Colonic mucosa (tissue), 4 donors: ENCODE measurements around the gene NFKBIE. TPM values are rescaled to one million over a fixed set of nuclear protein-coding genes. Genes with fewer than 3 reads are reported as not detected.
"Not testable (repeated sequence)": the region's sequence is repeated elsewhere in the genome, so short reads cannot be mapped to it uniquely, and the experiment has no call there.

Source experiments
- DNase-seq: peaks from one replicate; pipeline ENCODE4 v3.0.0-alpha.2; 2020
- H3K27ac ChIP-seq: fragments of 200-600 bp; one replicate; pipeline ENCODE4 v1.8.0; 2021
- H3K27me3 ChIP-seq: fragments of 200-600 bp; one replicate; pipeline ENCODE4 v1.8.0; 2021
- H3K36me3 ChIP-seq: fragments of 200-600 bp; one replicate; pipeline ENCODE4 v1.8.0; 2021
- H3K4me1 ChIP-seq: fragments of 200-600 bp; one replicate; pipeline ENCODE4 v1.8.0; 2021; ENCODE audit warnings: mild to moderate bottlenecking
- H3K4me3 ChIP-seq: fragments of 200-600 bp; one replicate; pipeline ENCODE4 v1.8.0; 2021
- H3K9ac ChIP-seq, 2 donors: one replicate each; pipeline ENCODE4 v1.7.0; 2013; ENCODE audit warnings: control low read depth in 2 of 2, low read depth in 2 of 2, low read length in 2 of 2
- H3K9me3 ChIP-seq: fragments of 200-600 bp; one replicate; pipeline ENCODE4 v1.8.0; 2021
- CTCF ChIP-seq: fragments of 200-600 bp; IDR thresholded peaks from one replicate; pipeline ENCODE4 v1.8.0; 2022; ENCODE audit warnings: antibody characterized with exemption, mild to moderate bottlenecking
- intact Hi-C: fragments of 100-400 bp; cut with DNase I; formaldehyde crosslinking; loops from one replicate; pipeline ENCODE4 v1.14.1; 2022
- total RNA-seq, 2 donors: library from RNA; stranded (reverse); fragmentation: NEBNext Ultra II Directional in 1 of 2; extraction: Animal tissue kit (Norgen Biotek cat#: 25700) in 1 of 2; gene quantifications; one replicate each; pipeline ENCODE4 v1.2.1, GENCODE V29; 2021
- donor health status: healthy.
- donor health status: DM: no; HTN: no; CAD: no.
- donor health status: DM: no; HTN: no; CAD: no.

NFKBIE gene, protein sequence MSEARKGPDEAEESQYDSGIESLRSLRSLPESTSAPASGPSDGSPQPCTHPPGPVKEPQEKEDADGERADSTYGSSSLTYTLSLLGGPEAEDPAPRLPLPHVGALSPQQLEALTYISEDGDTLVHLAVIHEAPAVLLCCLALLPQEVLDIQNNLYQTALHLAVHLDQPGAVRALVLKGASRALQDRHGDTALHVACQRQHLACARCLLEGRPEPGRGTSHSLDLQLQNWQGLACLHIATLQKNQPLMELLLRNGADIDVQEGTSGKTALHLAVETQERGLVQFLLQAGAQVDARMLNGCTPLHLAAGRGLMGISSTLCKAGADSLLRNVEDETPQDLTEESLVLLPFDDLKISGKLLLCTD
- total RNA-seq = 10 to 100 TPM; 11.9 to 18.8 TPM

GRCh38 chr6:44265007-44265721 lies at the start of gene NFKBIE:
NFKBIE (minus strand) TSS chr6:44265551; CDS start chr6:44265346, 205 bp downstream.
- Histone ChIP-seq H3K4me3 (peak within 1 kb of the TSS; percentile 92), H3K4me1 (peaks cover 10% of the 10 kb centered on the region), H3K27ac (peak within 1 kb of the TSS; percentile 85), H3K9ac (peak within 1 kb of the TSS; percentile 89 to 95), H3K36me3 (peaks cover under 1% of the 10 kb centered on the region), H3K27me3 (peaks cover 12% of the 10 kb centered on the region), H3K9me3 (no peaks in the 10 kb centered on the region)
- no peak for TF ChIP-seq CTCF
- DNase-seq = peak; percentile 98
- intact Hi-C loops = no loop called here

GRCh38 chr6:44314657-44315056 lies 49.3 kb upstream of the NFKBIE start:
- intact Hi-C loops, H3K4me3 ChIP-seq, H3K4me1 ChIP-seq, H3K9ac ChIP-seq, H3K27ac ChIP-seq, DNase-seq, H3K36me3 ChIP-seq, H3K9me3 ChIP-seq, H3K27me3 ChIP-seq: not testable (repeated sequence)

DNA sequence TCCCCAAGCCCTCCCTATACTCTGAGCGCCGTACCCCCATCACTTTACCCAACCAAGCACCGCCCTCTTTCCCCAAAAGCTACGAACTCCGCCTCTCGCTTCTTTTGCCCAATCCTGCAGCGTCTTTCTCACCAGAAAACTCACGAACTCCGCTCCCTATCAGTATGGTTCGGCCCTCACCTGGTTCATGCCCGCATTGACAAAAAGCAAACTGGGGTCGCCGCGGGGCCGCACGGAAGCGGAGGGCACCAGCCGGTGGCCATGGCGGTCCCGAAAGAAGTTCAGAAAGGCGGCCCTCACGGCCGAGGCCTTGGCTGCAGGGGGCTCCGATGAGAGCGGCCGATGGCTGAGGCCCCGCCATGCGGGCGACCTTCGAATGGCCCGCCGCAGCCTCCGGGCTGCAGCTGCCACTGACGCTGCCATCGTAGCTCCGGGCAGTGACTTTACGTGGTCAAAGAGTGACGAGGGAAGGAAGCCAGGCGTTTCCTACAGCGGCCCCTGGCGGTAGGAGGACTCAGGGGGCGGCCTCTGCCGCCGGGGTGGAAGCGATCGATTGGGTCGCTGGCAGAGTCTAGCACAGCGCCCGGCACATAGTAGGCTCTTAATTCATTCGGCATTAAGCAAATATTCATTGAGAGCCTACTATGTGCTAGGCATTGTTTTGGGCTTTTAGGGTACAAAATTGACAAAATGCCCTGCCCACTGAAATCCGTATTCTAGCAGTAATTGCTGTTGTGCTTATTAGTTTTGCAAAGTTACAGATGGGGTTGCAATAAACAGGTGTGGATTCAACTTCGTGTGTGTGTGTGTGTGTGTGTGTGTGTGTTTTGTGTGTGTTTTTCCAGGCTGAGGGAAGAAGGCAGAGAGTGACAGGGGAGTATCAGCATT lies 47.8 kb upstream of the NFKBIE start, which contains the start of gene AARS2:
TSS of gene AARS2 (minus strand) at position 447 of the 888 bp plus-strand sequence. CDS start at position 423, 24 bp downstream.
- Histone ChIP-seq H3K27me3 (no peaks in the 10 kb centered on the region), H3K9ac (peak within 1 kb of the TSS; percentile 81 to 91), H3K4me1 (no peaks in the 10 kb centered on the region), H3K27ac (peak within 1 kb of the TSS; percentile 77), H3K9me3 (no peaks in the 10 kb centered on the region), H3K36me3 (no peaks in the 10 kb centered on the region), H3K4me3 (peak within 1 kb of the TSS; percentile 99)
- intact Hi-C loops = no loop called here
- peak; percentile 99 for TF ChIP-seq CTCF
- peak; percentile 92 for DNase-seq

DNA sequence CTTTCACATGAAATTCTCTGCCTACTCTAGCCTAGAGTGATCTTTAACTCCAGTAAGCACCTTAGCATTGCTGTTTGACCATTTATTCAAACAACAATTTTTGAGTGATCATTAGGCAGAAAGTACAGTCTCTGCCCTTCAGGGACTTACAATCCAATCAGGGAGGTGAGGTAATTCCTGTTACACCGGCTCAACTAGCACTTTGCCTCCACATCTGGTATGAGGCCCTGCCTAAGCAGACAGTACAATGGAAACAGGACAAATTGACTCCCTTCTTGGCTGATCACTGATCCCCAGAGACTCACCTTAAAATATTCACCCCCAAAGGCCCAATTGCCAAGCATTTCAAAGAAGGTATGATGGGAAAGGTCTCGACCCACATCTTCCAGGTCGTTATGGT lies 46.4 kb upstream of the NFKBIE start:
- Histone ChIP-seq H3K36me3 (no peaks in the 10 kb centered on the region), H3K27ac (no peak overlapping the region), H3K4me1 (no peaks in the 10 kb centered on the region), H3K4me3 (no peak overlapping the region), H3K27me3 (no peaks in the 10 kb centered on the region), H3K9me3 (no peaks in the 10 kb centered on the region), H3K9ac (no peak overlapping the region)
- intact Hi-C loops = no loop called here
- no peak for DNase-seq
- no peak for TF ChIP-seq CTCF

DNA sequence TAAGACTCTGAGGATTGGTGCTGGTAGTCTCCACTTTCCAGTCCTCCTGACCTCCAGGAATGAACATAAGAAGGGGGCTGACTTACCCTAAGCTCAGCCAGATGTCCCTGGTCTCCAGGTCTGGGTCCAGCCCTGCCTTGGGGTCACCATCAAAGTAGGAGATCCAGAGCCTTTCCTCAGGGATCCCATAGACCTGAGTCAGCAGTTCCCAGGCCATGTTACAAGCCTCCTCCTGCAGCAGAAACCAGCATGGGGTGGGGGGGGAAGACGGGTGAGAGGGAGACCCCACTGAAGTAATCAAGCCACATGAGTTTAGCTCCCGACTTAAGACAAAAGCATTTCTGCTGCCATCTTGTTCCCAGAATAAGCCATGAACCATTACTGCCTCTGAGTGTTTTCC lies 46.0 kb upstream of the NFKBIE start:
- no peak for TF ChIP-seq CTCF
- DNase-seq = no peak
- no peaks in the 10 kb centered on the region for H3K4me1 ChIP-seq
- H3K9me3 ChIP-seq = no peaks in the 10 kb centered on the region
- no peak overlapping the region for H3K4me3 ChIP-seq
- no peak overlapping the region for H3K27ac ChIP-seq
- no peaks in the 10 kb centered on the region for H3K27me3 ChIP-seq
- intact Hi-C loops = no loop called here
- H3K9ac ChIP-seq = no peak overlapping the region
- H3K36me3 ChIP-seq = no peaks in the 10 kb centered on the region
